ENCODE data around the gene SWT1. TPM values are rescaled to one million over a fixed set of nuclear protein-coding genes. Genes with fewer than 3 reads are reported as not detected.

Gene SWT1
- total and polyA plus RNA-seq, 9 of the 15 experiments (the other 6 are each of a cell fraction or from before 2014, with no cell fraction given): 1.5 to 3.4 (median 2.3) TPM

- intact Hi-C loops (cut with micrococcal nuclease): no loop called here
- H3K27ac ChIP-seq (ENCODE audit: extremely low read depth, low read depth, low read length): no peak overlapping the region
- H3K4me1 ChIP-seq (replicated peaks in 1 of 2; ENCODE audit: control insufficient read depth in 2 of 2, insufficient read depth in 2 of 2, low read length in 2 of 2): peaks cover 0 to 8% of the 10 kb centered on the region in 2 experiments; a peak in 2 of 5 replicates
- H3K9me3 ChIP-seq (replicated peaks; ENCODE audit: control insufficient read depth, insufficient read depth, low read depth, low read length): 0 out of 2 replicates have a peak, but pooled peaks cover 2% of the 10 kb centered on the region
- DNase-seq (ENCODE audit: extremely low read depth in 1 of 4, low spot score in 3 of 4) (peak in 2 of 4 experiments; percentile 27 to 53), FAIRE-seq (peak; percentile 58), ATAC-seq (peak; percentile 60)
- H3K9me1 ChIP-seq (ENCODE audit: control insufficient read depth, insufficient read depth, low read length): no peaks in the 10 kb centered on the region
- H3K27me3 ChIP-seq (ENCODE audit: control insufficient read depth in 2 of 2, insufficient read depth in 2 of 2, low read length in 2 of 2): no peaks in the 10 kb centered on the region
- in situ Hi-C loops (cut with MboI): no loop called here
- no TSS peak for BruUV-seq (replicated peaks)
- H3K4me2 ChIP-seq (ENCODE audit: insufficient read depth, low read length): no peak overlapping the region
- H2AFZ ChIP-seq (ENCODE audit: low read depth, low read length): no peak overlapping the region
- ChIA-PET CTCF (ENCODE audit: low intra/inter-chr PET ratio) (no interaction called here), POLR2A (interaction anchor here (0.7 to 0.9 kb wide), 2 partner anchors 17 to 20 kb away, joined by 3 to 4 read pairs; no protein-coding TSS in a partner anchor)
- no peak overlapping the region for H3K4me3 ChIP-seq
- no peaks in the 10 kb centered on the region for H3K79me2 ChIP-seq (ENCODE audit: control insufficient read depth, insufficient read depth, low read length)
- H4K20me1 ChIP-seq (replicated peaks; ENCODE audit: control insufficient read depth, insufficient read depth, low read length): no peaks in the 10 kb centered on the region
- no peak overlapping the region for H3K9ac ChIP-seq (ENCODE audit: insufficient read depth in 1 of 2, low read depth in 2 of 2, low read length in 2 of 2)
- no peaks in the 10 kb centered on the region for H3K36me3 ChIP-seq (ENCODE audit: control insufficient read depth, insufficient read depth, low read length)
- TF ChIP-seq ESRRB (CRISPR knock-in tag; IDR thresholded peaks at IDR 0.05; ENCODE audit: borderline replicate concordance) (no peak), TAL1 (IDR thresholded peaks at IDR 0.05) (no peak), NR2F6 (CRISPR knock-in tag; IDR thresholded peaks at IDR 0.05) (no peak), KAT2B (IDR thresholded peaks at IDR 0.05; ENCODE audit: low read depth, low read length) (no peak), ZNF121 (CRISPR knock-in tag; conservative IDR thresholded peaks at IDR 0.05) (no peak), ZHX1 (conservative IDR thresholded peaks at IDR 0.05; ENCODE audit: low read length) (no peak), ATF1 (CRISPR knock-in tag; IDR thresholded peaks at IDR 0.05) (no peak), ATF1 (tag; IDR thresholded peaks at IDR 0.05) (no peak), ZNF133 (CRISPR knock-in tag; IDR thresholded peaks at IDR 0.05) (no peak), CBX3 (IDR thresholded peaks at IDR 0.05; ENCODE audit: borderline replicate concordance in 1 of 2, low read length in 2 of 2) (no peak), PTRF (tag; IDR thresholded peaks at IDR 0.05) (no peak), ZNF143 (CRISPR knock-in tag; IDR thresholded peaks at IDR 0.05) (no peak), SMARCA4 (IDR thresholded peaks at IDR 0.05) (peak; percentile 28; the same call in 1 of the 2 replicates), CAMTA2 (CRISPR knock-in tag; conservative IDR thresholded peaks at IDR 0.05) (0 out of 2 replicates have a peak, but pooled peaks have one; percentile 49), THAP12 (CRISPR knock-in tag; IDR thresholded peaks at IDR 0.05) (no peak), JUND (IDR thresholded peaks at IDR 0.05; ENCODE audit: borderline replicate concordance, low read depth, low read length) (no peak), JUND (tag; IDR thresholded peaks at IDR 0.05; ENCODE audit: borderline replicate concordance, low read depth, low read length) (no peak; the same call in 2 of the 3 replicates)
Observed at GRCh38 chr1:185241127-185241526, 84.2 kb downstream of the SWT1 start.
